ENCODE results near the gene POLE4.

POLE4 gene

GRCh38 chr2:74942263-74942662, 16.2 kb upstream of the POLE4 start:
- Histone ChIP-seq H3K4me3 (ENCODE audit: extremely low read depth, insufficient read depth, low read length, poor library complexity, severe bottlenecking) (no peak overlapping the region), H3K9me3 (ENCODE audit: control insufficient read depth, low read length) (no peaks in the 10 kb centered on the region), H3K36me3 (ENCODE audit: control insufficient read depth, insufficient read depth, low read length) (no peaks in the 10 kb centered on the region), H3K4me1 (ENCODE audit: control insufficient read depth, insufficient read depth, low read length, poor library complexity, severe bottlenecking) (no peaks in the 10 kb centered on the region), H3K27ac (ENCODE audit: low read depth, low read length, severe bottlenecking) (no peak overlapping the region)
- 63 to 67% methylated on average over 1 of the region's 5 CpGs for WGBS, 2 experiments (ENCODE audit: insufficient coverage in 2 of 2)

- 80 to 100% methylated on average over 1 to 2 of the region's 4 CpGs for WGBS, 2 experiments (ENCODE audit: insufficient coverage in 2 of 2)
- Histone ChIP-seq H3K27ac (ENCODE audit: low read depth, low read length, severe bottlenecking) (no peak overlapping the region), H3K4me1 (ENCODE audit: control insufficient read depth, insufficient read depth, low read length, poor library complexity, severe bottlenecking) (no peaks in the 10 kb centered on the region), H3K4me3 (ENCODE audit: extremely low read depth, insufficient read depth, low read length, poor library complexity, severe bottlenecking) (no peak overlapping the region), H3K36me3 (ENCODE audit: control insufficient read depth, insufficient read depth, low read length) (no peaks in the 10 kb centered on the region), H3K9me3 (ENCODE audit: control insufficient read depth, low read length) (peaks cover 6% of the 10 kb centered on the region)
These were observed 13.3 kb upstream of the POLE4 start for GRCh38 chr2:74944987-74945787.

DNA sequence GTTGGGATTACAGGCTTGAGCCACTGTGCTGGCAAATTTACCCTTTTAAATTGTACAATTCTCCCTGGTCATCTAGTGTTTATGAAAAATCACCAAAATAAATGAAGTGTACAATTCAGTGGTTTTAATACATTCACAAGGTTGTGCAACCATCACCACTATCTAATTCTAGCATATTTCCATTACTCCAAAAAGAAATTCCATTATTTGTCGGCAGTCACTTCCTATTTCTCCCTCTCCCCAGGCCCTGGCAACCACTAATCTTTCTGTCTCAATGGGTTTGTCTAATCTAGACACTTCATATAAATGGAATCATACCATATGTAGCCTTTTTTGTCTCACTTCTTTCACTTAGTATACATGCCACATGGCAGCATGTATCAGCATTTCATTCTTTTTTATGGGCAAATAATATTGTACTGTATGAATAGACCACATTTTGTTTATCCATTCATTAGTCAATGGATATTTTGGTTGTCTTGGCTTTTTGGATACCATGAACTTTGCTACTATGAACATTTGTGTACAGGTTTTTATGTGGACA, 12.6 kb upstream of the POLE4 start:
- 100% methylated on average over 1 of the region's 1 CpG for WGBS, 2 experiments (ENCODE audit: insufficient coverage in 2 of 2)
- Histone ChIP-seq H3K9me3 (ENCODE audit: control insufficient read depth, low read length) (peaks cover 6% of the 10 kb centered on the region), H3K36me3 (ENCODE audit: control insufficient read depth, insufficient read depth, low read length) (no peaks in the 10 kb centered on the region), H3K27ac (ENCODE audit: low read depth, low read length, severe bottlenecking) (no peak overlapping the region), H3K4me3 (ENCODE audit: extremely low read depth, insufficient read depth, low read length, poor library complexity, severe bottlenecking) (no peak overlapping the region), H3K4me1 (ENCODE audit: control insufficient read depth, insufficient read depth, low read length, poor library complexity, severe bottlenecking) (no peaks in the 10 kb centered on the region)

- Histone ChIP-seq H3K9me3 (ENCODE audit: control insufficient read depth, low read length) (peaks cover 6% of the 10 kb centered on the region), H3K27ac (ENCODE audit: low read depth, low read length, severe bottlenecking) (no peak overlapping the region), H3K4me3 (ENCODE audit: extremely low read depth, insufficient read depth, low read length, poor library complexity, severe bottlenecking) (no peak overlapping the region), H3K36me3 (ENCODE audit: control insufficient read depth, insufficient read depth, low read length) (no peaks in the 10 kb centered on the region), H3K4me1 (ENCODE audit: control insufficient read depth, insufficient read depth, low read length, poor library complexity, severe bottlenecking) (no peaks in the 10 kb centered on the region)
- 76 to 92% methylated on average over 2 to 3 of the region's 4 CpGs for WGBS, 2 experiments (ENCODE audit: insufficient coverage in 2 of 2)
These were observed 10.7 kb upstream of the POLE4 start for GRCh38 chr2:74947703-74948102.

DNA sequence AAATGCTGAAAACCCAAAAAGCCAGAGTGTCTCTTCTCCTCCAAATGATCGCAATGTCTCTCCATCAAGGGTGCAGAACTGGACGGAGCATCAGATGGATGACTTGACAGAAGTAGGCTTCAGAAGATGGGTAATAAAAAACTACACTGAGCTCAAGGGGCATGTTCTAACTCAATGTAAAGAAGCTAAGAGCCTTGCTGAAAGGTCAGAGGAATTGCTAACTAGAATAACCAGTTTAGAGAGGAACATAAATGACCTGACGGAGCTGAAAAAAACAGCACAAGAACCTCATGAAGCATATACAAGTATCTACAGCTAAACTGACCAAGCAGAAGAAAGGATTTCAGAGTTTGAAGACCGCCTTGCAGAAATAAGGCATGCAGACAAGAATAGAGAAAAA, 9.7 kb upstream of the POLE4 start:
- Histone ChIP-seq H3K9me3 (ENCODE audit: control insufficient read depth, low read length) (peaks cover 6% of the 10 kb centered on the region), H3K36me3 (ENCODE audit: control insufficient read depth, insufficient read depth, low read length) (no peaks in the 10 kb centered on the region), H3K4me3 (ENCODE audit: extremely low read depth, insufficient read depth, low read length, poor library complexity, severe bottlenecking) (no peak overlapping the region), H3K4me1 (ENCODE audit: control insufficient read depth, insufficient read depth, low read length, poor library complexity, severe bottlenecking) (no peaks in the 10 kb centered on the region), H3K27ac (ENCODE audit: low read depth, low read length, severe bottlenecking) (no peak overlapping the region)
- WGBS, 2 experiments (ENCODE audit: insufficient coverage in 2 of 2), result 95 to 96% methylated on average over 2 to 3 of the region's 4 CpGs

- no peak overlapping the region for H3K4me3 ChIP-seq (ENCODE audit: extremely low read depth, insufficient read depth, low read length, poor library complexity, severe bottlenecking)
- H3K9me3 ChIP-seq (ENCODE audit: control insufficient read depth, low read length), result peaks cover 6% of the 10 kb centered on the region
- no peak overlapping the region for H3K27ac ChIP-seq (ENCODE audit: low read depth, low read length, severe bottlenecking)
- H3K36me3 ChIP-seq (ENCODE audit: control insufficient read depth, insufficient read depth, low read length), result no peaks in the 10 kb centered on the region
- WGBS, 2 experiments (ENCODE audit: insufficient coverage in 2 of 2), result no CpG with 5 or more reads among the region's 1 CpG
- no peaks in the 10 kb centered on the region for H3K4me1 ChIP-seq (ENCODE audit: control insufficient read depth, insufficient read depth, low read length, poor library complexity, severe bottlenecking)
These were observed 7.2 kb upstream of the POLE4 start for GRCh38 chr2:74951211-74951754.

DNA sequence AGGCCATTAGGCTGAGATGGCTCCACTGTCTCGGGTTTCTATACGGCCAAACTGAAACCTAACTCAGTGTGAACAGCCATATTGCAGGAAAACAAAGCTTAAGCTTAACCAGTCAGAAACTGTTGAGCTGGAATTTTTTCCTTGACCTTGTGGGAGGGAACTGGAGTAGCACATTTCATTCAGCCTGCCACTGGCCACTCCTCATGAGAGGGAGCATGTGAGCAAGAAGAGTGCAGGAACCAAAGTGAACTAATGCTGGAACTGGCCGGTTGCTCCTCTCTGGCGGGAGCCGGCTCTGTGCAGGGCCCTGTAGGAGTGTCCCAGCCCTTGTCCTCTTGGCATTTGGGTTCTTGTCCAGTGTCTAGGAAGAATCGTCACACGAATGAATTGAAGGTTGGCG, 5.9 kb upstream of the POLE4 start:
- peaks cover 6% of the 10 kb centered on the region for H3K9me3 ChIP-seq (ENCODE audit: control insufficient read depth, low read length)
- H3K4me1 ChIP-seq (ENCODE audit: control insufficient read depth, insufficient read depth, low read length, poor library complexity, severe bottlenecking), result no peaks in the 10 kb centered on the region
- no peak overlapping the region for H3K27ac ChIP-seq (ENCODE audit: low read depth, low read length, severe bottlenecking)
- no peak overlapping the region for H3K4me3 ChIP-seq (ENCODE audit: extremely low read depth, insufficient read depth, low read length, poor library complexity, severe bottlenecking)
- H3K36me3 ChIP-seq (ENCODE audit: control insufficient read depth, insufficient read depth, low read length), result no peaks in the 10 kb centered on the region
- WGBS, 2 experiments (ENCODE audit: insufficient coverage in 2 of 2), result 95% methylated on average over 6 to 8 of the region's 8 CpGs

DNA sequence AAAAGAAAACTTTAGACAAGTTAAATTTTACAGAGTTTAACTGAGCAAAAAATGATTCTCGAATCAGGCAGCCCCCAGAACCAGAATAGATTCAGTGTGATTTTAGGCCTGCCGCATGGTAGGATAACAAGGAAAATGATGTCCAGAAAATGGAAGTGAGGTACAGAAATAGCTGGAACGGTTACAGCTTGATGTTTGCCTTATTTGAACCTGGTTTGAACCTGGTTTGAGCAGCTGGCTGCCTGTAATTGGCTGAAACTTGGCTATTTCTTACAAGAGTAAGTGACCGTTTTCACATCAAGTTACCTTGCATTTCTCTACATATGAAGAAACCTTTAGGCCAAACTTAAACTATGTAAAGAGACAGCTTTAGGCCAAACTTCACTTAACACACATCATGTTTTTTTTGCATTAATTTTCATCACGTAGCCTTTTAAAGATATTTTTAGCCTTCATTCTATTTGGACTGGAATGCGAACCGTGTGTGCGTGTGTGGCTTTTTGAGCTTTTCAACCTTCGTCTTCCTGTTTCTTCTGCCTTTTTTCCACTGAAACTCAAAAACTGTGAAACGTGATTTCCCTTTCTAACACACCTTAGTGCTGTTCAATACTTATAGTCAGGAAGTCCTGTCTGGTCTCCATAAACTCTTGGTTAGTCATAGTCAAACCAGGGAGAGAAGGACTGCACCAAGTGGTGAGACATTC, 4.5 kb upstream of the POLE4 start:
- Histone ChIP-seq H3K4me3 (ENCODE audit: extremely low read depth, insufficient read depth, low read length, poor library complexity, severe bottlenecking) (no peak overlapping the region), H3K4me1 (ENCODE audit: control insufficient read depth, insufficient read depth, low read length, poor library complexity, severe bottlenecking) (no peaks in the 10 kb centered on the region), H3K9me3 (ENCODE audit: control insufficient read depth, low read length) (peaks cover 1% of the 10 kb centered on the region), H3K36me3 (ENCODE audit: control insufficient read depth, insufficient read depth, low read length) (no peaks in the 10 kb centered on the region), H3K27ac (ENCODE audit: low read depth, low read length, severe bottlenecking) (no peak overlapping the region)
- 94% methylated on average over 9 of the region's 10 CpGs for WGBS, 2 experiments (ENCODE audit: insufficient coverage in 2 of 2)

DNA sequence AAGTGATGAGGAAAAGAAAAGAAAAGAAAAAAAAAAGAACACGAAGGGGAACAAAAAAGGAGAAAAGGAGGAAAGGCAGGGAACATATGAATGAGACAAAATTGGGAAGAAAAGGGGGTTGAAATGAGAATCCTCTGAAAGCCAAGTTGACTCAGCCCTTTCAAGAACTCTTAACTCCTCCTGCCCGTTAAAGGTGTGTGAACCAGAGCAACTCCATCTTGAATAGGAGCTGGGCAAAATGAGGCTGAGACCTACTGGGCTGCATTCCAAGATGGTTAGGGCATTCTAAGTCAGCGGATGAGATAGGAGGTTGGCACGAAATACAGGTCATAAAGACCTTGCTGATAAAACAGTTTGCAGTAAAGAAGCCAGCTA, 4.0 kb upstream of the POLE4 start:
- Histone ChIP-seq H3K27ac (ENCODE audit: low read depth, low read length, severe bottlenecking) (no peak overlapping the region), H3K9me3 (ENCODE audit: control insufficient read depth, low read length) (peaks cover 7% of the 10 kb centered on the region), H3K4me3 (ENCODE audit: extremely low read depth, insufficient read depth, low read length, poor library complexity, severe bottlenecking) (no peak overlapping the region), H3K4me1 (ENCODE audit: control insufficient read depth, insufficient read depth, low read length, poor library complexity, severe bottlenecking) (no peaks in the 10 kb centered on the region), H3K36me3 (ENCODE audit: control insufficient read depth, insufficient read depth, low read length) (no peaks in the 10 kb centered on the region)
- 83 to 84% methylated on average over 3 to 4 of the region's 4 CpGs for WGBS, 2 experiments (ENCODE audit: insufficient coverage in 2 of 2)

DNA sequence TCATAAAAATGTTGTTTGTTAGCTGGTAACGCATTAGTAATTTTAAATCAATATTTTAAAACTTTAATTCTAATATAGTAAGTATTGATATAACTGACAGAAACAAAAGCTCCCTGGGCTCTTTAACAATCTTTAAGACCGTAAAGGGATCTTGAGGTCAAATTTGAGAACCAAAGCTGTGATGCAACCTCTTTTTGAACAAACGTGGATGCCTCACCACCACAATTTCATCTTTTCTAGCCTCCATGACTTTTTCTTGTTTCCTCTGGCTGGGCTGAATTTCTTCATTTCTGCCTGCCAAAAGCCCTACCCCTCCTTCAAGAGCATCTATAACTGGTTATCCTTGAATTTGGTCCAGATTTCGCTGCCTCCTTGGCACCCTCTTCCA, 563 bp upstream of the POLE4 start:
- 82 to 100% methylated on average over 3 of the region's 4 CpGs for WGBS, 2 experiments (ENCODE audit: insufficient coverage in 2 of 2)
- Histone ChIP-seq H3K4me3 (ENCODE audit: extremely low read depth, insufficient read depth, low read length, poor library complexity, severe bottlenecking) (peak overlapping the region; percentile 47), H3K9me3 (ENCODE audit: control insufficient read depth, low read length) (peaks cover 12% of the 10 kb centered on the region), H3K36me3 (ENCODE audit: control insufficient read depth, insufficient read depth, low read length) (no peaks in the 10 kb centered on the region), H3K4me1 (ENCODE audit: control insufficient read depth, insufficient read depth, low read length, poor library complexity, severe bottlenecking) (no peaks in the 10 kb centered on the region), H3K27ac (ENCODE audit: low read depth, low read length, severe bottlenecking) (no peak overlapping the region)

Measured in mesodermal cell (in vitro differentiated cells).